H1 (cell line): ENCODE data around the gene CCDC92B. TPM values are rescaled to one million over a fixed set of nuclear protein-coding genes. Genes with fewer than 3 reads are reported as not detected.

Experiments used
- BCL11A ChIP-seq, 2 experiments: IDR thresholded peaks; one replicate each; pipeline ENCODE4 v1.6.1; 2011; ENCODE audit warnings: low read depth in 2 of 2, low read length in 2 of 2, mild to moderate bottlenecking in 2 of 2
- CBX8 ChIP-seq: fragments of 300-800, 300-1000 bp; sonication (generic); IDR thresholded peaks from 2 replicates; pipeline ENCODE4 v1.7.1; 2016; ENCODE audit warnings: low read depth, low read length, borderline replicate concordance
- CHD7 ChIP-seq: fragments of 300-600 bp; sonication (generic); IDR thresholded peaks from 2 replicates; pipeline ENCODE4 v1.7.1; 2012; ENCODE audit warnings: low read length, moderate library complexity, mild to moderate bottlenecking, inconsistent platforms; ENCODE audit not compliant: insufficient replicate concordance
- KDM5A ChIP-seq: fragments of 200-600 bp; IDR thresholded peaks from 2 replicates; pipeline ENCODE4 v1.7.1; 2012; ENCODE audit warnings: mild to moderate bottlenecking, low read length, inconsistent platforms, mixed read lengths
- RFX5 ChIP-seq: IDR thresholded peaks from 2 replicates; pipeline ENCODE4 v1.6.1; 2011; ENCODE audit warnings: low read depth, low read length, improper control_type of control experiment, borderline replicate concordance
- RNF2 ChIP-seq: fragments of 200-900, 300-1000 bp; sonication (generic); IDR thresholded peaks from 2 replicates; pipeline ENCODE4 v1.7.1; 2016; ENCODE audit warnings: borderline replicate concordance, low read depth, mild to moderate bottlenecking, antibody characterized with exemption, low read length; ENCODE audit not compliant: poor library complexity, severe bottlenecking; ENCODE audit errors: missing control alignments
- SIRT6 ChIP-seq: IDR thresholded peaks from one replicate; pipeline ENCODE4 v1.7.1; 2012; ENCODE audit warnings: low read length, inconsistent platforms
- polyA plus RNA-seq, 7 experiments: library from polyadenylated mRNA; depleted of rRNA in 3 of 7; stranded (reverse) in 5 of 7; unstranded in 2 of 7; fragments of >200 nt in 5 of 7; fragments of 200-250 nt in 2 of 7; gene quantifications; 1 replicate in 5 of 7; 2 replicates in 1 of 7; 4 replicates in 1 of 7; pipeline versions ENCODE4 v1.2.1 to v1.2.3, GENCODE V29; 2011 to 2013; ENCODE audit warnings: missing spikeins in 2 of 7, mixed read lengths in 2 of 7
- total RNA-seq: library from RNA; stranded (reverse); fragmentation: NEBNext Ultra II Directional; extraction: Animal tissue kit (Norgen Biotek cat#: 25700); gene quantifications from 2 replicates; pipeline ENCODE4 v1.2.1, GENCODE V29; 2021
- TF ChIP-seq, protein P1 (sequence below): IDR thresholded peaks from 2 replicates; pipeline ENCODE4 v1.6.1; 2012; ENCODE audit warnings: low read length, inconsistent platforms

CCDC92B gene
- total and polyA plus RNA-seq, 2 of the 8 experiments (the other 6 are each of a cell fraction or from before 2014, with no cell fraction given): 5.5 to 12.1 TPM

GRCh38 chr17:2786176-2786881 lies 36.9 kb upstream of the CCDC92B start (continued):
- TF ChIP-seq CHD7: no peak
- no peak for TF ChIP-seq BCL11A (IDR thresholded peaks at IDR 0.05; ENCODE audit: low read depth in 2 of 2, low read length in 2 of 2)
- no peak for TF ChIP-seq KDM5A
- TF ChIP-seq SIRT6: no peak
- TF ChIP-seq, protein P1, sequence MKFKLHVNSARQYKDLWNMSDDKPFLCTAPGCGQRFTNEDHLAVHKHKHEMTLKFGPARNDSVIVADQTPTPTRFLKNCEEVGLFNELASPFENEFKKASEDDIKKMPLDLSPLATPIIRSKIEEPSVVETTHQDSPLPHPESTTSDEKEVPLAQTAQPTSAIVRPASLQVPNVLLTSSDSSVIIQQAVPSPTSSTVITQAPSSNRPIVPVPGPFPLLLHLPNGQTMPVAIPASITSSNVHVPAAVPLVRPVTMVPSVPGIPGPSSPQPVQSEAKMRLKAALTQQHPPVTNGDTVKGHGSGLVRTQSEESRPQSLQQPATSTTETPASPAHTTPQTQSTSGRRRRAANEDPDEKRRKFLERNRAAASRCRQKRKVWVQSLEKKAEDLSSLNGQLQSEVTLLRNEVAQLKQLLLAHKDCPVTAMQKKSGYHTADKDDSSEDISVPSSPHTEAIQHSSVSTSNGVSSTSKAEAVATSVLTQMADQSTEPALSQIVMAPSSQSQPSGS: no peak
- TF ChIP-seq RFX5: no peak
- no peak for TF ChIP-seq RNF2
- no peak for TF ChIP-seq CBX8
